Cortex of kidney (tissue), 1 donor: ENCODE data around the gene KCTD19.
"Not testable (repeated sequence)": the region's sequence is repeated elsewhere in the genome, so short reads cannot be mapped to it uniquely, and the experiment has no call there.

Experiments
- DNase-seq: peaks from one replicate; lab custom pipeline; 2025; lab: John Stamatoyannopoulos, UW

KCTD19 gene

DNA sequence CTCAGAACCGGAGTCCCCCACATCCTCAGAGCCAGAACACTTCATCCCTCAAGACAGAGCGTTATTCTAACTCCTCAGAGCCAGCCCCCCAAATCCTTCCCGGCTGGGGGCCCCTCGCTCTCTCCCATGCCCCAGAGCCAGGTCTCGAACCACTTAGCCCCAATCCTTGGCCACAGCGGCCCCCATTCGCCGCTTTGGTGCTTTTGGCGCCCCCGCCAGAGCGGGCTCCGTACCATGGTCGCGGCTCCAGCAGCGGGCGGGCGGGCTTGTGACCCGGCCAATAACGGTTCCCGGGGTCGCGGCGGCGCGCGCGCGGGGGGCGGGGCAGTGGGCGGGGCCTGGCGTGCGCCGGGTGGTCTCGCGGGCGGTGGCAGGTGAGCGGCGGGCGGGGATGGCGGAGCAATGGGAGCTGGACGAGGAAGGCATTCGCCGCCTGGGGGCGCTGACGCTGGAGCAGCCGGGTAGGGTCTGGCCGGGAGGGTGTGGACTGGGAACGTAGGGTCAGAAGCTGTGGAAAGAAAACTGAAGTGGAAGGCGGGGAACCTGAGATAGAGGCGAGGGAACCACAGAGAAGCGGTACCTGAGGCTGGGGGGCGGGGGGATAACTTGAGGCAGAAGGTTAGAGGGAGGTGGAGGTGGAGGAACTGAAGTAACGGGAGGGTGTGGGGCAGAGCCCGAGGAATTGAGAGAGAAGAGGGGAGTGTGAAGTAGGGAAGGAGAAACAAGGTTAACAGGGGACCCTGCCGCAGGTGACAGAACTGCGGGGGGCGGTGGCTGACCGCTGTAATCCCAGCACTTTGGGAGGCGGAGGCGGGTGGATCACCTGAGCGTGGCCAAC is at the start of gene KCTD19, which contains the start of gene LRRC36:
Gene KCTD19, minus strand, starts transcription at position 270 of the 838 bp plus-strand sequence. Its CDS starts 34 bp downstream, at position 236.
Gene LRRC36, plus strand, starts transcription at position 344 of the 838 bp plus-strand sequence. Its CDS starts 48 bp downstream, at position 392.
- no peak for DNase-seq

DNA sequence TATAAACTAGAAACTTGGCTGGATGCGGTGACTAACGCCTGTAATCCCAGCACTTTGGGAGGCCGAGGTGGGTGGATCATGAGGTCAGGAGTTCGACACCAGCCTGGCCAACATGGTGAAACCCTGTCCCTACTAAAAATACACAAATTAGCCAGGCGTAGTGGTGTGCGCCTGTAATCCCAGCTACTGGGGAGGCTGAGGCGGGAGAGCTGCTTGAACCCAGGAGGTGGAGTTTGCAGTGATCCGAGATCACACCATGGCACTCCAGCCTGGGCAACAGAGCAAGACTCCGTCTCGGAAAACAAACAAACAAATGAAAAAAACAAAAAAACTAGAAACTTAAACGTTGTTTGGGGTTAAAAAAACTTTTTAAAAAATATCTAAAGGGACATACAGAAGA is 49.5 kb upstream of the KCTD19 start:
- not testable (repeated sequence) for DNase-seq

DNA sequence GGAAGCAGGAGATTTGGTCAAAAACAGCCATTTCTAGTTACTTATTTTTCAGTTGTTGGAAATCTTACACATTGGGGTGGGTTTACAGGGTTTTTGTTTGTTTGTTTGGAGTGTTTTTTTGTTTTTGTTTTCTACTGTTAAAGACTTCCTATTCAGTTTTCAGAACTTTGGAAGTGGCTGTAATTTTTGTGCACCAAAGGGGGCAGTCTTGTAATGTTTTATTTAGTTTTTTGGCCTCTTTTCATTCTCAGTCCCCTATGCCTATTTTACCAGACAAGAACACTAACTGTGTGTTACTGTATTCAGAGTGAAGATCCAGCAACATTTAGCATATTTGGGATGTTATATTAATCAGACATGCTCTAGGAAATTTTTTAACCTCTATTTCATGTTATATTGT is 46.1 kb upstream of the KCTD19 start:
- no peak for DNase-seq

DNA sequence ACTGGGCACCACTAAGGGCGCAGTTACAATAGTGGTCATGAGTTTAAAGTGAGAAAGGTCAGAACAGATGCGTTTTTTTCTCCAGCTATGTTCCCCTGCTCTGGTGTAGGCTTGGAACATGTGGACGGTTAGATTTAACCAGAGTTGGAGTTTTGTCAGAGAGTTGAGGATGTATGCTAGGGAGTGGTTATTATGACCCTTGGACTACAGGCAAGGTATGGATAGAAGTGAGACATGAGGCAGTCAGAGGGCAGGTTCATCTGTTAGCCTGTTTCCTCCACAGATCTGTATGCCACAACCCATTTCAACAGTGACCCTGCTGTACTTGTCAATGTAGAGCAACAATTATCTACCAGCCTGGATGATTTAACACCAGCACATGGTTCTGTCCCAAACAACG is 44.1 kb upstream of the KCTD19 start:
- no peak for DNase-seq

DNA sequence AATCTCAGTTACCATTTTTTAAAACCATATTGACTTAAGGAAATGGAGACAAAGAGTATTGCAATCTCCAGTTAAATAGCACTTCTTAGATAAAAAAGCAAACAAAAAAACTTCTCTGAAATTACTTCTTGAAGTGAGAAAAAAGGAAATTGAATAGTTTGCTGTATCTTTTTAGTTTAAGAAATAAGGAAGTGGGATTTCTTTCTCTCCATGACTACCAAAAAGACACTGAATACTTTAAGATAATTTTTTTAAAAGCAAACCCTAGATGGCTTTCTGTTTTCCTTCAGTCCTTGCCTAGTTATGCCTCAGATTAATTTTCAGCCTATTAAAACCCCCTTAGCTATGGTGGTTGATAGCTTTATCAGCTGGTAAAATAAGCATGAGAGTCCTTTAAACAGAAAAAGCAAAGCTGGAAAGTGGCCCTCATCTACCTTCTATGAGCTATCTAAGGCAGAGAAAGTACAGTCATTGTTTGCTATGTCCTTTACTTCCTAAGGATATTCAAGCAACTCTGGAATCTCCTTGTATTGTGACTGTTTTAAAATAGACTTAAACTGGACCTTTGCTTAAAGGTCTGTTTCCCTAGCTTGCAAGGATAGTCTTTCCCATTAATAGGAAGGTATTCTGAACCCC is 38.2 kb upstream of the KCTD19 start:
- DNase-seq, result no peak

DNA sequence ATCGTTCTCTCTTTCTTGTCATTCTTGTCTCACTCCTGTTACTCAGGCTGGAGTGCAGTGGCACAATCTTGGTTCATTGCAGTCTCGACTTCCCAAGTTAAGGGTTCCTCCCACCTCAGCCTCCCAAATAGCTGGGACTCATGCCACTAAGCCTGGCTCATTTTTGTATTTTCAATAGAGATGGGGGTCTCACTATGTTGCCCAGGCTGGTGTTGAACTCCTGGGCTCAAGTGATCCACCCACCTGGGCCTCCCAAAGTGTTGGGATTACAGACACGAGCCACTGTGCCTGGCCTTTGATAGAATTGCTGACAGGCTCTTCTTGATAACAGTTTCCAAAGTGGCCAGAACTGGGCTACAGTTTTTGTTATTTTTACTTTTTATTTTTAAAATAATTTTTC is 34.5 kb upstream of the KCTD19 start:
- no peak for DNase-seq

DNA sequence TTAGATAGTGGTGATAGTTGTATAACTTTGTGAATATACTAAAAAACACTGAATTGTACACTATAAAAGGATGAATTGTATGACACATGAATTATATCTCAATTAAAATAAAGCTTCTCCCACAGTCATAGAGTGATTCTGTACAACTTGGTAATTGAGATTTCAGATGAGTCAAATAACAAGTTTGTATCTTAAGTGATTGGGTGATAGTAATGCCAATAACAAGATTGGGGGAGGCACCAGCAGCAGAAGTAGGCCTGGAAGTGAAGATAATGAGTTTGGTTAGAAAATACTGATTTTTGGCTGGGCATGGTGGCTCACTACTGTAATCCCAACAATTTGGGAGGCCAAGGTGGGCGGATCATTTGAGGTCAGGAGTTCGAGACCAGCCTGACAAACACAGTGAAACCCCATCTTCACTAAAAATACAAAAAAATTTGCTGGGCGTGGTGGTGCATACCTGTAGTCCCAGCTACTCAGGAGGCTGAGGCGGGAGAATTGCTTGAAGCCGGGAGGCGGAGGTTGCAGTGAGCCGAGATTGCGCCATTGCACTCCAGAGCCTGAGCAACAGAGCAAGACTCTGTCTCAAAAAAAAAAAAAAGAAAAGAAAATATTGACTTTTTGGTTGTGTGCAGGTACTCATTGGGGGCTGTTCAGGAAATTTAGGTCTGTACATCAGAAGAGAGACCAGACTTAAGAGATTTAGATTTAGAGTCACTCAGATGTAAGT is 33.2 kb upstream of the KCTD19 start:
- DNase-seq, result not testable (repeated sequence)

DNA sequence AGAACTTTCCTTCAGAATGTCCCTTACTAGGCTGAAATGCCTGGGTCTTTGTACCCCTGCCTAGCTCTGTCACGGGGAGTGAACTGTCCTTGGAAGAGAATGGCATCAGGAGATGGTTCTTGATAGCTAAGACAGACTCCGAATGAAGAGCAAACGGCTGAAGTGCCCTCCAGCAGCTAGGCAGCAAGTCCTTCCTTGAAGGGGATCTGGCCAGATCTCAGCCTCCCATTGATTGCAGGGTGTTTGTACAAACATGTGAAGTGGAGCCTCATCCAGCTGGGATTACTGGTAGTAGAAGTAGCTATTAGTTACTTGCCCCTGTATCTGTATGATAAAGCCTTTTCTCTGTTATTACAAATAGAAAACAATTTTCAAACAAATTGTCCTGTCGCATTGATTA is 31.0 kb upstream of the KCTD19 start:
- DNase-seq, result no peak

DNA sequence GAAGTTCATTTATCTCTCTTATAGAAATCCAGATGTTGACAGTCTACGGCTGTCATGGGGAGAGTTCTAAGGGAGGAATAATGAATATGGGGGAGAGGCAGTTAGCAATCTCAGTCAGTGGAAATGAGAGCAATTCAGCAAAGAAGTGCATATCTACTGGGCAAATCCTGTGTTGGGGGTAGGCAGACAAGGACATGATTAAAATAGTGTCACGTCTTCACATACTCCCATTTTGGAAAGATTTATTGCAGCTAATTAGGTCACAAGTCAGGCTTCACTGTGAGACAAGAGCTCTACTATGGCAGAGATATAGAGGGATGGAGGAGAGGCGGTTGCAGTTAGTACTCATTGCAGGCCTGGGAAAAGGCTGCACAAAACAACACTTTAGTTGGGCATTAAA is 29.9 kb upstream of the KCTD19 start:
- no peak for DNase-seq

DNA sequence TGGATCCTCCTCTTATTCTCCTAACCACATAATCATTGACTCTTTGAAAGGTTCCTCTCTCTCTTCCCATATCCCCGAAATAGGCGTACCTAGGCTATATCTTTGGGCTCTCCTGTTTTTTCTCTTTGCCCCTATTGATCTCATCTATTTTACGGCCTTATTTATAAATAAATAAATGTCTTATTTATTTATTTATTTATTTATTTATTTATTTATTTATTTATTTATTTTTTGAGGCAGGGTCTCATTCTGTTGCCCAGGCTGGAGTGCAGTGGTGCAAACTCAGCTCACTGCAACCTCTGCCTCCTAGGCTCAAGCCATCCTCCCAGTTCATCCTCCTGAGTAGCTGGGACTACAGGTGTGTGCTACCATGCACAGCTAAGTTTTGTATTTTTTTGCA is 25.9 kb upstream of the KCTD19 start:
- not testable (repeated sequence) for DNase-seq

DNA sequence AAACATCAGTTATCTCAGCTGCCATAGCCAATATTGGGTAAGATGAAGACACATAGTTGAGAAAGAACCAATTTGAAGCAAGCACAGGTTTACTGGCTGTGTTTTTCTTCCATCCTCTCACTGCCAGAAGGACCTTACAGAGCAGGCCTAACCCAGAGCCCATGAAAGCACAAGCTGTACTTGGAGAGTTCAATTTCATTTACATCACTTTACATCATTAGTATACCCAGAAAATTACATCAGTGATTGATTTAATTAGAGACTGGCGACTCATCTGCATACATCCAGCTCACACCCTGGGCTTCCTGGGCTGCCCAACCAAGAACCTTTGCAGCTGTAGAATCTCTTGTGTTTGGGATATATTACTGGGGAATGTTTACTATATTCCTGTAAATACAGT is 23.8 kb upstream of the KCTD19 start:
- DNase-seq, result no peak

DNA sequence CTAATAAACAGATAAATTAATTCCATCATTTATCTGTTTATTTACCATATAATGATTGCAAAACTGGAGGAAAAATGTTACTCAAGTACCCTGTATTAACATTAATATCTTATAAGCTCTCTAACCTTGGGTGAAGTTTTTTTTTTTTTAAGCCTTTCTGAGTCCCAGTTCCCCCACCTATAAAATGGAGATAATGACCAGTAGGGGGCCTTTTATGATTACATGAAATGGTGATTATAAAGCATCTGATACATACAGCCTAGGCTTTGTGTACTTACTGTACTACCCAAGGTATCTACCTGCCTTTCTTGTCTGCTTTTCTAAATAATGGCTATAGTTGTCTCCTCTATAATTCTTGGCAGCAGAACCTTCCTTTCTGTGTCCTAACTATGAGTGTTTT is 22.6 kb upstream of the KCTD19 start:
- DNase-seq, result no peak

DNA sequence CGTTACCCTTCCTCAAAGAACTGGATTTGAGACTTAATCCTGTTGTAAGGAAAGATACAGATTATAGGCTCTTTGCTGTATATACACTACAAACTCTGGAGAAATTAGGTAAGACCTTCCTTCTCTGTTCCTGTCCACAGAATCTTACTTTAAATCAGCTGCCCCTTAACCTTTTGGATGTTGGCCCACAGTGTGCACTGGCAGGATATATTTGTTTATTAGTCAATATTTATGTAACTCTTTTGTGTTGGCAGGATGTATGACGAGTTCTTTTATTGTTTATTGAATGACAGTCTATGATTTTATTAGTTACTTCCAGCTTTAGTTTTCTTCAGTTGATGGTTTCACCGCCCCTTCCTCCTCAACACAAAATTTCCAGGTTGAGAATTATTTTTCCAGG is 19.8 kb upstream of the KCTD19 start:
- no peak for DNase-seq

DNA sequence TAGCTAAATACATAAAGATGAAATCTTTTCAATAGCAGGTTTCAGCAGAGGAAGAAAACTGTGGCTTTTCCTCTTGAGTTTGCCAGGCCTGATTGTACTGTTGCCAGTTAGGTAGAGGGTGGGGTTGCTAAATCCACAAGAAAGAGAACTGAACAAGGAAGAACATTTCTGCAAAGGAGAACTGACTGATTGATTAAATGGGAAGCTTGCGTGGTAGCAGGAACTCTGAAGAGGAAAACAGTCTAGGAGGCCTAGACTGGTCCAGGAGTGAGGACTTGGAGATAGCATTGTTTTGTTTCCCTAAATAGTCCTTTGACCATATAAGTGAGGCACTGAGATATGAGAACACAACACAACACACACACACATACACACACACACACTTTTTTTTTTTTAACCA is 18.9 kb upstream of the KCTD19 start:
- no peak for DNase-seq

DNA sequence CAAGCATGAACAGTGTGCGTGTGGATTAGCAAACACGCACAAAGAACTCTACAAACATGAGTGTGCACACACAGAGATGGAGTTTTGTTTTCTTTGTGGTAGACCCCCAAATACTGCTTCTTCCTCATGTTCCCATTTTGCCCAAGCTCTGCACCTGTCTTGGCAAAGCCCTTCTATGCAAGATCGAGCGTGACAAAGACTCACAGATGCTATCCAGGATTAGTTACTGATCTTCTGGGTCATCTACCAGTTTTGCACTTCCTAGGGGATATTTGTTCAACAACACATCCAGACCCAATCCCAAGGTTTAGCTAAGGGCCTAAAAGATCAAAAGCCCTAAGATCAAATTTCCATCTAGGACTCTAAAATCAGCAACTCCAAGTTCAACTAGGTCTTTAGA is 16.1 kb upstream of the KCTD19 start:
- no peak for DNase-seq

DNA sequence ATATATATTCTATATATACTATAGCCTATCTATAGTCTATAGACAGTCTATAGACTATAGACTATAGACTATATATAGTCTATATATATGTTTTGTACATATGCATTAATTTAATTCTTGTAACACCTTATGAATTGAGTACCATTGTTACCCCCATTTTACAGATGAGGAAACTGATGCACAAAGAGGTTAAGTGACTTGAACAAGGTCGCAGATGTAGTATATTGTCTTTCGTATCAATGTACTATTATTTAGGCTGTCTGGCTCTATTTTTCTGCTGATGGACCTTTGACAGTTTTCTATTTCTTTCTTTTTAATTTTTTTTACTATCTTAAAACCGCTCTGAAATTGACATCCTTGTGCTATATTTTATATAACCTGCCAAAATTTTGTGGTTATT is 14.7 kb upstream of the KCTD19 start:
- DNase-seq, result no peak

DNA sequence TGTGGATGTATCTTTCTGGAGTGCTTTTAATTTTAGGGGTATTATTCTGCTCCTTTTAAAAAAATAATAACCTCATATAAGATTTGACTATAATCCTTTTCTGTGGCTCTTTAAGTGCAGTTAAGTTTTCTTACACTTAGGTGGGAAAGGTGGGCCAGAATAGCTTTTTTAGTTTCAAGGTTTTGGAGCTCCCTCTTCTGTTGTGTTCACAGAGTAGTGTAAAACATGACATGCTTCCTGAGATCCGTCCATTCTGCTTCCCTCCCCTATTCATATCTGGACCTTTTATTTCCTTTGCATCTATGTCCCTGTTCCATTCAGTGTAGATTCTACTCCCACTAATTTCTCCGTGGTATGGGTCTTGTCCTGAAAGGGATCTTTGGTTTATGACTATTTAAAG is 12.9 kb upstream of the KCTD19 start:
- DNase-seq, result no peak

DNA sequence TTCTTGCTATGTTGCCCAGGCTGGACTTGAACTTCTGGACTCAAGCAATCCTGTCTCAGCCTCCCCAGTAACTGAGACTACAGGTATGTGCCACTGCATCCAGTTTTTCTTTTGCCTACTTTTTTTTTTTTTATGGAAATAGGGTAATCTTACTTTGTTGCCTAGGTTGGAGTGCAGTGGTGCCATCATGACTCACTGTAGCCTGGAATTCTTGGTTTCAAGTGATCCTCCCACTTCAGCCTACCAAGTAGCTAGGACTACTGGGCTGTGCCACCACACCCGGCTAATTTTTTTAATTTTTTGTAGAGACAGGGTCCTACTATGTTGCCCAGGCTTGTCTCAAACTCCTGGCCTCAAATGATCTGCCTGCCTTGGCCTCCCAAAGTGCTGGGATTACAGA is 10.1 kb upstream of the KCTD19 start:
- DNase-seq, result no peak

DNA sequence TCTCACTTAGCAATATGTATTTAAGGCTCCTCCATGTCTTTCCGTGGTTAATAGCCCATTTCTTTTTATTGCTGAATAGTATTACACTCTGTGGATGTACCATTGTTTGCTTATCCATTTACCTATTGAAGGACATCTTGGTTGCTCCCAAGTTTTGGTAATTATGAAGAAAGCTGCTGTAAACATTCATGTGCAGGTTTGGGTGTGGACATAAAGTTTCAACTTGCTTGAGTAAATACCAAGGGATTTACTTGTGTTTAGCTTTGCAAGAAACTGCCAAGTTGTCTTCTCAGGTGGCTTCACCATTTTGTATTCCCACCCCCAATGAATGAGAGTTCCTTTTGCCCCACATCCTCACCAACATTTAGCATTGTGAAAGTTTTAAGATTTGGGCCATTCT is 9.6 kb upstream of the KCTD19 start:
- no peak for DNase-seq

DNA sequence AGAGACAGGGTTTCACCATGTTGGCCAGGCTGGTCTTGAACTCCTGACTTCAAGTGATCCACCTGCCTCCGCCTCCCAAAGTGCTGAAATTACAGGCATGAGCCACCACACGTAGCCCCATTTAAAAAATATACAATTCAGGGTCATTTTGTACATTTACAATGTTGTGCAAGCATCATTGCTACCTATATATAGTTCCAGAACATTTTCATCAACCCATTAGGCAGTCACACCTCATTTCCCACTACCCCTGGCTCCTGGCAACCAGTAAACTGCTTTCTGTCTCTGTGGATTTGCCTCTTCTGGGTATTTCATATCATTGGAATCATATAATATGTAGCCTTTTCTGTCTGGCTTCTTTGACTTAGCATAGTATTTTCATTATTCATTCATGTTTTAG is 6.8 kb upstream of the KCTD19 start:
- no peak for DNase-seq

DNA sequence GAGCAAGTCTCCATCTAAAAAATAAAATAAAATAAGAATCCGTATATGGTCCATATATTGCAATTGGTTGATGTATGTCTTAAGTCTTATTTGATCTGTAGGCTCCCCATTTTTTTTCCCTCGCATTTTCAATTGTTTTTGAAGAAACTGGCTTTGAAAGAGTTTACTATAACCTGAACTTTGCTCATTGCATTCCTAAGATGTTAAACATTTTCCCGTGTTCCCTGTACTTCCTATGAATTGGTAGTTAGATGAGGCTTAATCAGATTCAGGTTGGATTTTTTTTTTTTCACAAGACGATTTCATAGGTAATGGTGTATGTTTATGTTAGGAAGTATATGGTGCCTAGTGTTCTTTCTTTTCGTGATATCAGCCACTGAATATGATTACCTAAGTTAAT is 3.4 kb upstream of the KCTD19 start:
- DNase-seq, result no peak

DNA sequence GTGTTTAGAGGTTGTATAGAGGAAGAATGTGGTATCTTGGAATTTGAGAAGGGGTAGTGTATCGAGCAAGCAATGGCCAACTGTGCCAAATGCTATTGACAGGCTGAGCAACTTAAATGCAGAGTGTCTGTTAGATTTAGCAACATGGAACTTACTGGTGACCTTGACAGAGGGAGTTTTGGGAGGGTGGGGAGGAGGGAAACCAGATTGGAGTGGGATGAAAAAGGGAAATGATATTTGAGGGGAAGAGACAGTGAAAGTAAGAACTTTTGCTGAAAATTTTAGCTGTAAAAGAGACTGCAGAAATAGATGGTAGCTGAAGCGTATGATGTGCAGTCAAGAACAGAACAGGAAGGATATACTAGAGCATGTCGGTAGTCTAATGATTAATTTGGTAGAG is 1.2 kb upstream of the KCTD19 start:
- no peak for DNase-seq

DNA sequence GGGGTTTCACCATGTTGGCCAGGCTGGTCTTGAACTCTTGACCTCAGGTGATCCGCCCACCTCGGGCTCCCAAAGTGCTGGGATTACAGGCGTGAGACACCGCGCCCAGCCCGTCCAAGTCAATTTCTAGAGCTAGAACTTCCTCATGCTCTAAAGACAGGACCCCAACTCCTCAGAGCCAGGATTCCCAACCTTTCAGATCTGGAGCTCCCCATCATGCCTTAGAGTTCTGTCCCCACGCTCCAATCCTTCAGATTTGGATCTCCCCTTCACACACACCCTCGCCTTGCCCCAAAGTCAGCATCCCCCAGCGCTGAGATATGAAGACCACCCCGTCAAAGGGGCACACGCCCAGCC is 448 bp downstream of the KCTD19 start:
- DNase-seq, result no peak
